HCT116 (cell line): Measurements from ENCODE around the gene SERPINA3. TPM values are rescaled to one million over a fixed set of nuclear protein-coding genes. Genes with fewer than 3 reads are reported as not detected.

Experiments
- ATAC-seq: fragments of 200-7000 bp; cut with Tn5 transposase; 2 replicates; pipeline ENCODE4 v1.9.1; 2020; ENCODE audit warnings: mild to moderate bottlenecking, moderate library complexity
- BruUV-seq: library from RNA; stranded (reverse); fragments of 400-500 nt; replicated peaks from 2 replicates; lab custom pipeline; 2021; lab: Mats Ljungman, UMichigan
- CTCF ChIA-PET: fragments of 300-600 bp; sonication (Branson Sonifier 250); formaldehyde crosslinking; loops from one replicate; lab custom pipeline; 2021; ENCODE audit warnings: antibody characterized with exemption; lab: Charles Lee
- POLR2A ChIA-PET: fragments of 300-600, 350-600 bp; sonication (Branson Sonifier 250); formaldehyde crosslinking; loops from one replicate; lab custom pipeline; 2021; ENCODE audit warnings: antibody characterized with exemption; lab: Charles Lee
- RAD21 ChIA-PET, 2 experiments: fragments of 300-600 bp; sonication (Branson Sonifier 250); formaldehyde crosslinking; loops; one replicate each; lab custom pipeline; 2023; ENCODE audit warnings: low total read pairs in 2 of 2; ENCODE audit not compliant: uncharacterized antibody in 2 of 2, unreplicated experiment in 2 of 2, low non-redundant PET in 1 of 2; lab: Charles Lee
- DNase-seq: peaks from one replicate; pipeline ENCODE4 v3.0.0-alpha.2; 2010; ENCODE audit warnings: low read depth, low spot score
- H2AFZ ChIP-seq: fragments of 200-600 bp; shearing (Covaris generic), sonication (generic); 2 replicates; pipeline ENCODE4 v1.6.1; 2017; ENCODE audit warnings: low read depth, mixed run types, mixed read lengths, antibody characterized with exemption, low read length; ENCODE audit not compliant: poor library complexity, severe bottlenecking
- H3K27ac ChIP-seq: 2 replicates; pipeline ENCODE4 v1.5.1; 2012; ENCODE audit warnings: low read depth, low read length
- H3K27me3 ChIP-seq: fragments of 200-600 bp; sonication (generic); 2 replicates; pipeline ENCODE4 v1.6.1; 2016; ENCODE audit warnings: mixed run types, low read length, mixed read lengths; ENCODE audit not compliant: insufficient read depth
- H3K36me3 ChIP-seq, 2 experiments: fragments of 200-500 bp in 1 of 2; fragments of 200-600 bp in 1 of 2; sonication (Bioruptor generic) in 1 of 2; sonication (generic) in 1 of 2; 2 replicates each; pipeline versions ENCODE4 v1.5.1 to v1.6.1; 2014 to 2016; ENCODE audit warnings: low read length in 2 of 2, inconsistent platforms in 1 of 2, mixed read lengths in 1 of 2, mixed run types in 1 of 2; ENCODE audit not compliant: insufficient read depth in 2 of 2, control insufficient read depth in 1 of 2
- H3K4me1 ChIP-seq, 2 experiments: fragments of 200-600 bp in 1 of 2; sonication (generic) in 1 of 2; 2 replicates each; pipeline versions ENCODE4 v1.5.1 to v1.6.1; 2012 to 2017; ENCODE audit warnings: low read length in 2 of 2, inconsistent platforms in 1 of 2, mild to moderate bottlenecking in 1 of 2, mixed read lengths in 1 of 2, mixed run types in 1 of 2, moderate library complexity in 1 of 2; ENCODE audit not compliant: insufficient read depth in 2 of 2, control insufficient read depth in 1 of 2
- H3K4me2 ChIP-seq: fragments of 200-600 bp; sonication (generic); 2 replicates; pipeline ENCODE4 v1.6.1; 2017; ENCODE audit warnings: mixed run types, low read length, mixed read lengths
- H3K4me3 ChIP-seq, 2 experiments: fragments of 200-600 bp in 1 of 2; sonication (generic) in 1 of 2; replicated peaks in 1 of 2; 2 replicates each; pipeline ENCODE4 v1.5.1; 2011 to 2016; ENCODE audit warnings: low read length in 2 of 2, control low read depth in 1 of 2, low read depth in 1 of 2, mild to moderate bottlenecking in 1 of 2, mixed read lengths in 1 of 2, mixed run types in 1 of 2
- H3K79me2 ChIP-seq: fragments of 200-600 bp; sonication (generic); 2 replicates; pipeline ENCODE4 v1.6.1; 2017; ENCODE audit warnings: mild to moderate bottlenecking, mixed run types, low read length, moderate library complexity, mixed read lengths; ENCODE audit not compliant: insufficient read depth
- H3K9ac ChIP-seq: fragments of 200-600 bp; sonication (generic); 2 replicates; pipeline ENCODE4 v1.6.1; 2016; ENCODE audit warnings: low read length, mixed read lengths
- H3K9me2 ChIP-seq: fragments of 200-600 bp; sonication (generic), shearing (Covaris generic); 2 replicates; pipeline ENCODE4 v1.6.1; 2017; ENCODE audit warnings: mixed run types, mild to moderate bottlenecking, moderate library complexity; ENCODE audit not compliant: insufficient read depth
- H3K9me3 ChIP-seq, 2 experiments: fragments of 200-500 bp in 1 of 2; fragments of 200-600 bp in 1 of 2; sonication (Bioruptor generic) in 1 of 2; sonication (generic) in 1 of 2; 2 replicates each; pipeline ENCODE4 v1.6.1; 2014 to 2017; ENCODE audit warnings: low read length in 2 of 2, mixed read lengths in 2 of 2, inconsistent platforms in 1 of 2, low read depth in 1 of 2, mild to moderate bottlenecking in 1 of 2, mixed run types in 1 of 2, moderate library complexity in 1 of 2; ENCODE audit not compliant: control insufficient read depth in 1 of 2, insufficient read depth in 1 of 2
- H4K20me1 ChIP-seq: fragments of 200-600 bp; sonication (generic), shearing (Covaris generic); 2 replicates; pipeline ENCODE4 v1.6.1; 2017; ENCODE audit warnings: mixed run types, mild to moderate bottlenecking, moderate library complexity; ENCODE audit not compliant: insufficient read depth
- CBX3 ChIP-seq: IDR thresholded peaks from 2 replicates; pipeline ENCODE4 v1.6.1; 2012; ENCODE audit warnings: low read depth
- CTCF ChIP-seq, 3 experiments: fragments of 200-600 bp in 1 of 3; sonication (generic) in 1 of 3; IDR thresholded peaks in 2 of 3; conservative IDR thresholded peaks in 1 of 3; 2 replicates each; pipeline ENCODE4 v1.5.1; 2012 to 2017; ENCODE audit warnings: low read depth in 2 of 3, low read length in 2 of 3, antibody characterized with exemption in 1 of 3, borderline replicate concordance in 1 of 3, control low read depth in 1 of 3, mild to moderate bottlenecking in 1 of 3, mixed read lengths in 1 of 3, mixed run types in 1 of 3, moderate library complexity in 1 of 3; ENCODE audit not compliant: insufficient read depth in 1 of 3
- POLR2AphosphoS5 ChIP-seq: IDR thresholded peaks from 2 replicates; pipeline ENCODE4 v1.6.1; 2011; ENCODE audit warnings: mild to moderate bottlenecking, low read depth, low read length, moderate library complexity
- SP1 ChIP-seq: IDR thresholded peaks from 2 replicates; pipeline ENCODE4 v1.6.1; 2012; ENCODE audit warnings: low read depth
- TCF7L2 ChIP-seq: IDR thresholded peaks from 2 replicates; pipeline ENCODE4 v1.7.0; 2011; ENCODE audit warnings: borderline replicate concordance, inconsistent platforms; ENCODE audit not compliant: insufficient read depth, insufficient read length; ENCODE audit errors: extremely low read depth
- ZFX ChIP-seq: fragments of 450-650 bp; IDR thresholded peaks from 2 replicates; pipeline ENCODE4 v1.6.1; 2017
- ZNF274 ChIP-seq: fragments of 200-500 bp; sonication (Bioruptor generic); IDR thresholded peaks from 2 replicates; pipeline ENCODE4 v1.6.1; 2014; ENCODE audit warnings: mild to moderate bottlenecking, low read depth, low read length, inconsistent platforms
- intact Hi-C: fragments of 100-400 bp; cut with micrococcal nuclease; formaldehyde crosslinking; loops from 2 replicates; pipeline ENCODE4 v1.10.0; 2022
- total RNA-seq: library from RNA; stranded (reverse); gene quantifications from one replicate; pipeline ENCODE4 v1.2.1, GENCODE V29; 2021; ENCODE audit not compliant: unreplicated experiment
- TF ChIP-seq, protein P1 (sequence below): IDR thresholded peaks from 2 replicates; pipeline ENCODE4 v1.6.1; 2012; ENCODE audit warnings: low read depth
- TF ChIP-seq, protein P2 (sequence below): IDR thresholded peaks from 2 replicates; pipeline ENCODE4 v1.6.1; 2011; ENCODE audit warnings: mild to moderate bottlenecking, low read length, moderate library complexity; ENCODE audit not compliant: insufficient replicate concordance; ENCODE audit errors: extremely low read depth

Gene SERPINA3
- total RNA-seq, 1 experiment from 2014 or later, result 4.3 TPM

DNA sequence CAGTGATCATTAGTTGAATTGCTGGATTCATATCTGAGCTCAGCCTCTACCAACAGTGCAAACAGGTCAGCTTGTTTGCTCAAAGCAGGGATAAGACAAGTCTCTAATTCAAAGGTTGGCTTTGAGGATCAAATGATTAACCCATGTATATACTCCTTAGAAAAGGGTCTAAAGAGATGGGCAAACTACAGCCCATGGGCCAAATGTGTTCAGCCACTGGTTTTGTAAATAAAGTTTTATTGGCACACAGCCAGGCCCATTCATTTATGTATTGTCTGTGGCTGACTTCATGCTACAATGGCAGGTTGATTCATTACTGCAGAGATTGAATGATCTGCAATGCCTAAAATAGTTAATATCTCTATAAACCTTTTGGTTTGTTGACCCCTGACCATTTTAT lies 47.8 kb upstream of the SERPINA3 start:
- no peak overlapping the region for H3K4me3 ChIP-seq
- ChIA-PET POLR2A (no interaction called here), RAD21 (no interaction called here), CTCF (no interaction called here)
- DNase-seq (no peak), ATAC-seq (no peak)
- no peak overlapping the region for H3K4me2 ChIP-seq
- TF ChIP-seq SP1, result no peak
- no peak for TF ChIP-seq CBX3
- TF ChIP-seq, protein P1, sequence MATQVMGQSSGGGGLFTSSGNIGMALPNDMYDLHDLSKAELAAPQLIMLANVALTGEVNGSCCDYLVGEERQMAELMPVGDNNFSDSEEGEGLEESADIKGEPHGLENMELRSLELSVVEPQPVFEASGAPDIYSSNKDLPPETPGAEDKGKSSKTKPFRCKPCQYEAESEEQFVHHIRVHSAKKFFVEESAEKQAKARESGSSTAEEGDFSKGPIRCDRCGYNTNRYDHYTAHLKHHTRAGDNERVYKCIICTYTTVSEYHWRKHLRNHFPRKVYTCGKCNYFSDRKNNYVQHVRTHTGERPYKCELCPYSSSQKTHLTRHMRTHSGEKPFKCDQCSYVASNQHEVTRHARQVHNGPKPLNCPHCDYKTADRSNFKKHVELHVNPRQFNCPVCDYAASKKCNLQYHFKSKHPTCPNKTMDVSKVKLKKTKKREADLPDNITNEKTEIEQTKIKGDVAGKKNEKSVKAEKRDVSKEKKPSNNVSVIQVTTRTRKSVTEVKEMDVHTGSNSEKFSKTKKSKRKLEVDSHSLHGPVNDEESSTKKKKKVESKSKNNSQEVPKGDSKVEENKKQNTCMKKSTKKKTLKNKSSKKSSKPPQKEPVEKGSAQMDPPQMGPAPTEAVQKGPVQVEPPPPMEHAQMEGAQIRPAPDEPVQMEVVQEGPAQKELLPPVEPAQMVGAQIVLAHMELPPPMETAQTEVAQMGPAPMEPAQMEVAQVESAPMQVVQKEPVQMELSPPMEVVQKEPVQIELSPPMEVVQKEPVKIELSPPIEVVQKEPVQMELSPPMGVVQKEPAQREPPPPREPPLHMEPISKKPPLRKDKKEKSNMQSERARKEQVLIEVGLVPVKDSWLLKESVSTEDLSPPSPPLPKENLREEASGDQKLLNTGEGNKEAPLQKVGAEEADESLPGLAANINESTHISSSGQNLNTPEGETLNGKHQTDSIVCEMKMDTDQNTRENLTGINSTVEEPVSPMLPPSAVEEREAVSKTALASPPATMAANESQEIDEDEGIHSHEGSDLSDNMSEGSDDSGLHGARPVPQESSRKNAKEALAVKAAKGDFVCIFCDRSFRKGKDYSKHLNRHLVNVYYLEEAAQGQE, result no peak
- no peak for TF ChIP-seq ZFX
- TF ChIP-seq, protein P2, sequence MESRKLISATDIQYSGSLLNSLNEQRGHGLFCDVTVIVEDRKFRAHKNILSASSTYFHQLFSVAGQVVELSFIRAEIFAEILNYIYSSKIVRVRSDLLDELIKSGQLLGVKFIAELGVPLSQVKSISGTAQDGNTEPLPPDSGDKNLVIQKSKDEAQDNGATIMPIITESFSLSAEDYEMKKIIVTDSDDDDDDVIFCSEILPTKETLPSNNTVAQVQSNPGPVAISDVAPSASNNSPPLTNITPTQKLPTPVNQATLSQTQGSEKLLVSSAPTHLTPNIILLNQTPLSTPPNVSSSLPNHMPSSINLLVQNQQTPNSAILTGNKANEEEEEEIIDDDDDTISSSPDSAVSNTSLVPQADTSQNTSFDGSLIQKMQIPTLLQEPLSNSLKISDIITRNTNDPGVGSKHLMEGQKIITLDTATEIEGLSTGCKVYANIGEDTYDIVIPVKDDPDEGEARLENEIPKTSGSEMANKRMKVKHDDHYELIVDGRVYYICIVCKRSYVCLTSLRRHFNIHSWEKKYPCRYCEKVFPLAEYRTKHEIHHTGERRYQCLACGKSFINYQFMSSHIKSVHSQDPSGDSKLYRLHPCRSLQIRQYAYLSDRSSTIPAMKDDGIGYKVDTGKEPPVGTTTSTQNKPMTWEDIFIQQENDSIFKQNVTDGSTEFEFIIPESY, result no peak
- no peak for TF ChIP-seq CTCF (IDR thresholded peaks at IDR 0.05 in 2 of 3, conservative IDR thresholded peaks at IDR 0.05 in 1 of 3; ENCODE audit: borderline replicate concordance in 1 of 3, insufficient read depth in 1 of 3, low read depth in 2 of 3, low read length in 2 of 3)
- no peak for TF ChIP-seq TCF7L2
- no peak for TF ChIP-seq ZNF274
- TF ChIP-seq POLR2AphosphoS5, result no peak
- H3K9ac ChIP-seq, result no peak overlapping the region
- intact Hi-C loops, result no loop called here
- H4K20me1 ChIP-seq, result no peaks in the 10 kb centered on the region
- H3K9me2 ChIP-seq, result no peaks in the 10 kb centered on the region
- no peaks in the 10 kb centered on the region for H3K36me3 ChIP-seq
- no TSS peak for BruUV-seq
- H3K9me3 ChIP-seq, result no peaks in the 10 kb centered on the region
- H2AFZ ChIP-seq, result no peak overlapping the region
- no peaks in the 10 kb centered on the region for H3K27me3 ChIP-seq
- no peaks in the 10 kb centered on the region for H3K79me2 ChIP-seq
- no peaks in the 10 kb centered on the region for H3K4me1 ChIP-seq
- H3K27ac ChIP-seq, result no peak overlapping the region
